ENCODE results near the gene ABCA1. TPM values are rescaled to one million over a fixed set of nuclear protein-coding genes. Genes with fewer than 3 reads are reported as not detected.
"Not testable (repeated sequence)": the region's sequence is repeated elsewhere in the genome, so short reads cannot be mapped to it uniquely, and the experiment has no call there.

Gene ABCA1
- total and polyA plus RNA-seq, 3 donors from 2014 or later: 8.5 to 57.9 (median 42.0) TPM

- TF ChIP-seq POLR2A (IDR thresholded peaks at IDR 0.05) (no peak), CTCF (IDR thresholded peaks at IDR 0.05) (no peak)
- Histone ChIP-seq H3K36me3 (ENCODE audit: low read depth, missing control alignments) (no peaks in the 10 kb centered on the region), H3K9me3 (no peaks in the 10 kb centered on the region), H3K27ac (no peak overlapping the region), H3K4me1 (peaks cover 14% of the 10 kb centered on the region), H3K4me3 (no peak overlapping the region), H3K27me3 (no peaks in the 10 kb centered on the region)
- DNase-seq: no peak
- WGBS, 2 donors: 59 to 69% methylated on average over 2 of the region's 2 CpGs
- intact Hi-C loops (cut with DNase I; ENCODE audit: low total_unique reads): no loop called here
Observed at GRCh38 chr9:104900871-104901270, 27.1 kb downstream of the ABCA1 start.

GRCh38 chr9:104900324-104900723 lies 27.6 kb downstream of the ABCA1 start:
- no peak for DNase-seq
- peaks cover 9% of the 10 kb centered on the region for H3K4me1 ChIP-seq
- no peaks in the 10 kb centered on the region for H3K9me3 ChIP-seq
- WGBS, 2 donors: 53 to 96% methylated on average over 3 of the region's 3 CpGs
- no peak overlapping the region for H3K4me3 ChIP-seq
- intact Hi-C loops (cut with DNase I; ENCODE audit: low total_unique reads): no loop called here
- no peak overlapping the region for H3K27ac ChIP-seq
- H3K27me3 ChIP-seq: no peaks in the 10 kb centered on the region
- H3K36me3 ChIP-seq (ENCODE audit: low read depth, missing control alignments): no peaks in the 10 kb centered on the region
- TF ChIP-seq POLR2A (IDR thresholded peaks at IDR 0.05) (no peak), CTCF (IDR thresholded peaks at IDR 0.05) (no peak)

GRCh38 chr9:104899759-104900247 lies 28.2 kb downstream of the ABCA1 start:
- intact Hi-C loops (cut with DNase I; ENCODE audit: low total_unique reads): no loop called here
- WGBS, 2 donors: 43 to 78% methylated on average over 4 of the region's 4 CpGs
- TF ChIP-seq POLR2A (IDR thresholded peaks at IDR 0.05) (no peak), CTCF (IDR thresholded peaks at IDR 0.05) (no peak)
- H3K4me1 ChIP-seq: peaks cover 4% of the 10 kb centered on the region
- no peaks in the 10 kb centered on the region for H3K9me3 ChIP-seq
- no peaks in the 10 kb centered on the region for H3K27me3 ChIP-seq
- H3K4me3 ChIP-seq: no peak overlapping the region
- H3K36me3 ChIP-seq (ENCODE audit: low read depth, missing control alignments): no peaks in the 10 kb centered on the region
- H3K27ac ChIP-seq: no peak overlapping the region
- DNase-seq: no peak

- H3K27me3 ChIP-seq; H3K27ac ChIP-seq; H3K9me3 ChIP-seq; H3K4me3 ChIP-seq; H3K36me3 ChIP-seq (ENCODE audit: low read depth, missing control alignments); DNase-seq; intact Hi-C loops (cut with DNase I; ENCODE audit: low total_unique reads); H3K4me1 ChIP-seq: not testable (repeated sequence)
- 83 to 97% methylated on average over 6 of the region's 6 CpGs for WGBS, 2 donors
Observed at GRCh38 chr9:104898376-104898775, 29.6 kb downstream of the ABCA1 start.

- no peaks in the 10 kb centered on the region for H3K36me3 ChIP-seq (ENCODE audit: low read depth, missing control alignments)
- intact Hi-C loops (cut with DNase I; ENCODE audit: low total_unique reads): no loop called here
- H3K4me1 ChIP-seq: no peaks in the 10 kb centered on the region
- no peaks in the 10 kb centered on the region for H3K27me3 ChIP-seq
- DNase-seq: no peak
- no peak overlapping the region for H3K4me3 ChIP-seq
- WGBS, 2 donors: 76 to 90% methylated on average over 1 of the region's 1 CpG
- no peak overlapping the region for H3K27ac ChIP-seq
- TF ChIP-seq CTCF (IDR thresholded peaks at IDR 0.05) (no peak), POLR2A (IDR thresholded peaks at IDR 0.05) (no peak)
- H3K9me3 ChIP-seq: no peaks in the 10 kb centered on the region
Observed at GRCh38 chr9:104896131-104896530, 31.8 kb downstream of the ABCA1 start.
